ENCODE data around the gene ENPP1.

GRCh38 chr6:131929264-131929663 lies 121.4 kb downstream of the ENPP1 start:
- TF ChIP-seq CTCF (IDR thresholded peaks at IDR 0.05) (no peak), POLR2A (IDR thresholded peaks at IDR 0.05) (no peak)

Data from heart left ventricle (tissue), 13 donors.